Ishikawa (cell line): Measurements from ENCODE around the gene SMPD4.

Source experiments
- CEBPB ChIP-seq: IDR thresholded peaks from 2 replicates; pipeline ENCODE4 v1.6.1; 2012
- CREB1 ChIP-seq: IDR thresholded peaks from 2 replicates; pipeline ENCODE4 v1.6.1; 2012; ENCODE audit warnings: low read depth
- EGR1 ChIP-seq: IDR thresholded peaks from 2 replicates; pipeline ENCODE4 v1.6.1; 2012
- EP300 ChIP-seq: IDR thresholded peaks from 2 replicates; pipeline ENCODE4 v1.6.1; 2012; ENCODE audit warnings: borderline replicate concordance
- FOXM1 ChIP-seq: IDR thresholded peaks from 2 replicates; pipeline ENCODE4 v1.6.1; 2012; ENCODE audit warnings: low read depth, borderline replicate concordance
- MAX ChIP-seq: IDR thresholded peaks from 2 replicates; pipeline ENCODE4 v1.6.1; 2012
- NFIC ChIP-seq: IDR thresholded peaks from 2 replicates; pipeline ENCODE4 v1.6.1; 2012
- RAD21 ChIP-seq: IDR thresholded peaks from 2 replicates; pipeline ENCODE4 v1.6.1; 2012; ENCODE audit warnings: low read depth
- REST ChIP-seq: IDR thresholded peaks from 2 replicates; pipeline ENCODE4 v1.6.1; 2012; ENCODE audit warnings: low read depth, mild to moderate bottlenecking
- TAF1 ChIP-seq: IDR thresholded peaks from 2 replicates; pipeline ENCODE4 v1.6.1; 2012; ENCODE audit warnings: low read depth, mild to moderate bottlenecking
- TCF12 ChIP-seq: IDR thresholded peaks from 2 replicates; pipeline ENCODE4 v1.6.1; 2012; ENCODE audit warnings: low read depth
- TEAD4 ChIP-seq: IDR thresholded peaks from 2 replicates; pipeline ENCODE4 v1.6.1; 2012
- USF1 ChIP-seq: IDR thresholded peaks from 2 replicates; pipeline ENCODE4 v1.6.1; 2012
- YY1 ChIP-seq: IDR thresholded peaks from 2 replicates; pipeline ENCODE4 v1.6.1; 2012; ENCODE audit warnings: low read depth
- ZBTB7A ChIP-seq: IDR thresholded peaks from 2 replicates; pipeline ENCODE4 v1.6.1; 2012; ENCODE audit warnings: low read depth

The SMPD4 gene

GRCh38 chr2:130152816-130153595 lies 28.4 kb downstream of the SMPD4 start:
- TF ChIP-seq ZBTB7A (no peak), NFIC (no peak), YY1 (no peak), RAD21 (no peak), TAF1 (no peak), USF1 (no peak), MAX (no peak), REST (no peak), EP300 (no peak), TEAD4 (no peak), CEBPB (no peak), FOXM1 (no peak), CREB1 (no peak), EGR1 (no peak), TCF12 (no peak)

- TF ChIP-seq YY1, result no peak
Measured at GRCh38 chr2:130150181-130151144, 30.9 kb downstream of the SMPD4 start.

GRCh38 chr2:130145006-130145414 lies 36.4 kb downstream of the SMPD4 start, which contains the start of gene CCDC74B:
Gene CCDC74B, minus strand, starts transcription at chr2:130145112. Its CDS starts 116 bp downstream, at chr2:130144996.
- TF ChIP-seq TAF1, result 0 out of 2 replicates have a peak, but pooled peaks have one; percentile 12

- TF ChIP-seq NFIC (no peak), FOXM1 (no peak), ZBTB7A (no peak), YY1 (no peak), EGR1 (no peak), TCF12 (no peak), CEBPB (no peak), CREB1 (no peak), EP300 (no peak), TAF1 (no peak), MAX (no peak), TEAD4 (no peak), USF1 (no peak), RAD21 (no peak), REST (no peak)
Measured at GRCh38 chr2:130135692-130136541, 45.5 kb downstream of the SMPD4 start.
